ENCODE measurements around the gene NSMCE4A. TPM values are rescaled to one million over a fixed set of nuclear protein-coding genes. Genes with fewer than 3 reads are reported as not detected.
"Not testable (repeated sequence)": the region's sequence is repeated elsewhere in the genome, so short reads cannot be mapped to it uniquely, and the experiment has no call there.

NSMCE4A gene
- 100 to 1,000 TPM in 1 of 4 donors, 10 to 100 TPM in 3; 65.2 to 135 (median 85.1) TPM for total RNA-seq

DNA sequence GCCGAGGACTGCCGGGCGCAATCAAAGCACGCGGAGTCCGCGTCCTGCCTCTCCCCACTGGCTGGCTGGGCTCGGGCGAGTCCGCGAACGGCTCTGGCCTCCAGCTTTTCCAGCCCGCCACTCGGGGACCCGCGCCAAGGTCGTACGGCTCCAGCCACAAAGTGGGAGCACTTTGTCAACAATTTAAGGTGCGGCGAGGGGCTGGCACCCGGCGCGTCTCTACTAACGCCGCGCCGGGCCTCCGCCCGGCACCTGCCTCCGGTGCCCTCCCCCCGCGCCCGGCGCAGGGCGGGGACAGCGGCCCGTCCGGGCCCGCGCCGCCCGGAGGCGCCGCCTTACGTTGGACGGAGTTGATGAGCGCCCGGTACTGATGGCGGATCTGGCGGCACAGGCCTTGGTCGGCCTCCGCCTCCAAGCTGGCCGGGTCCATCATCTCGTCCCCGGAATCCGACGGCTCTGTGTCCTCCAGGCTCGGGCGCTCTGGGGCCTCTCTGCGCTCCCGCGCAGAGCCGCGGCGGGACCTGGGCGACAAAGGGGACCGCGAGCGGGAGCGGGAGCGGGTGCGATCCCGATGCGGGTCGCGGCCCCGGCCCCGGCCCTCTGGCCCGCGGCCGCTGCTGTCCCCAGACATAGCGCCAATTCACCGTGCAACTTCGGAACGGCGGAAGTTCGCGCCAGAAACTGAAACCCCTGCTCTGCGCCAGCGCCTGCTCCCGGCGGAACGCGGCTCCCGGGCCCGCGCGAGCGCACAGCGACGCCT, at the start of gene NSMCE4A:
Gene NSMCE4A, minus strand, starts transcription at position 683 of the 760 bp plus-strand sequence. Its CDS starts 52 bp downstream, at position 631.
- no peaks in the 10 kb centered on the region for H3K9me3 ChIP-seq
- H3K36me3 ChIP-seq = peaks cover 0 to 28% of the 10 kb centered on the region in 2 donors
- no CpG with 5 or more reads among the region's 101 CpGs for WGBS, 2 donors (ENCODE audit: low coverage in 1 of 2)
- peak; percentile 91 for ATAC-seq
- TF ChIP-seq POLR2AphosphoS5 (IDR thresholded peaks at IDR 0.05) (peak; percentile 17), EP300 (IDR thresholded peaks at IDR 0.05) (no peak), POLR2A (IDR thresholded peaks at IDR 0.05) (peak; percentile 55 to 69), CTCF (IDR thresholded peaks at IDR 0.05) (peak in 2 of 4 experiments; percentile 60 to 70)
- no peaks in the 10 kb centered on the region for H3K27me3 ChIP-seq
- peaks cover 4 to 37% (median 22%) of the 10 kb centered on the region in 3 donors for H3K4me1 ChIP-seq
- peak within 1 kb of the TSS; percentile 79 to 84 for H3K4me3 ChIP-seq
- peak within 1 kb of the TSS; percentile 93 to 99 (median 98) for H3K27ac ChIP-seq

DNA sequence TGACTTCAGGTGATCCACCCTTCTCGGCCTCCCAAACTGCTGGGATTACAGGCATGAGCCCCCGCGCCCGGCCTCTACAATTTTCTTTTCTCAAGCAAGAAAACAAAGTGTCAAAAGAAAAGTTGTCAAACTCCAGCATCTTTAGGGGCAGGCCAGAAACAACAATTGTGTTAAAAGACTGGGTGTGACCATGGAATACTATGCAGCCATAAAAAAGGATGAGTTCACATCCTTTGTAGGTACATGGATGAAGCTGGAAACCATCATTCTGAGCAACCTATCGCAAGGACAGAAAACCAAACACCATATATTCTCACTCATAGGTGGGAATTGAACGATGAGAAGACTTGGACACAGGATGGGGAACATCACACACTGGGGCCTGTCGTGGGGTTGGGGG, 48.2 kb upstream of the NSMCE4A start:
- not testable (repeated sequence) for H3K9me3 ChIP-seq
- WGBS, 2 donors (ENCODE audit: low coverage in 1 of 2) = 93% methylated on average over 3 of the region's 7 CpGs; no CpG with 5 or more reads in 1 of the 2 donors
- H3K27ac ChIP-seq = peak overlapping the region in 3 of 4 donors; percentile 79 to 90 (median 86)

DNA sequence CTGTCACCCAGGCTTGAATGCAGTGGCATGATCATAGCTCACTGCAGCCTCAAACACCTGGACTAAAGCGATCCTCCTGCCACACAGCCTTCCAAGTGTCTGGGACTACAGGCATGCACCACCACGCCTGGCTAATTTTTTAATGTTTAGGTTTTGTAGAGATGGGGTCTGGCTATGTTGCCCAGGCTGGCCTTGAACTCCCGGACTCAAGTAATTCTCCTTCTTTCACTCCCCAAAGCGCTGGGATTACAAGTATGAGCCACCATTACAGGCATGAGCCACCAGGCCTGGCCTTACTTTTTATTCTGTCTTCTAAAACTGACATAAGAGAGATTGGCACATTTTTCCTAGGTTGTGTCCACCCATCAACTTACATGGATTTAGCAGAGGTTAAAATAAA, 47.3 kb upstream of the NSMCE4A start:
- Histone ChIP-seq H3K4me1 (peaks cover 0 to 49% (median 0%) of the 10 kb centered on the region in 3 donors), H3K36me3 (no peaks in the 10 kb centered on the region), H3K27me3 (no peaks in the 10 kb centered on the region), H3K4me3 (peak overlapping the region in 1 of 2 donors; percentile 39), H3K9me3 (no peaks in the 10 kb centered on the region), H3K27ac (peak overlapping the region; percentile 79 to 90 (median 87))
- 67 to 93% methylated on average over 3 of the region's 4 CpGs for WGBS, 2 donors (ENCODE audit: low coverage in 1 of 2)
- TF ChIP-seq EP300 (IDR thresholded peaks at IDR 0.05) = no peak
- TF ChIP-seq CTCF (IDR thresholded peaks at IDR 0.05) = no peak
- no peak for TF ChIP-seq POLR2A (IDR thresholded peaks at IDR 0.05)
- no peak for TF ChIP-seq POLR2AphosphoS5 (IDR thresholded peaks at IDR 0.05)
- no peak for ATAC-seq

More for the DNA sequence above, 48.2 kb upstream of the NSMCE4A start:
- H3K27me3 ChIP-seq, ATAC-seq, H3K4me3 ChIP-seq, H3K36me3 ChIP-seq: not testable (repeated sequence)
- peaks cover 0 to 49% (median 0%) of the 10 kb centered on the region in 3 donors for H3K4me1 ChIP-seq

DNA sequence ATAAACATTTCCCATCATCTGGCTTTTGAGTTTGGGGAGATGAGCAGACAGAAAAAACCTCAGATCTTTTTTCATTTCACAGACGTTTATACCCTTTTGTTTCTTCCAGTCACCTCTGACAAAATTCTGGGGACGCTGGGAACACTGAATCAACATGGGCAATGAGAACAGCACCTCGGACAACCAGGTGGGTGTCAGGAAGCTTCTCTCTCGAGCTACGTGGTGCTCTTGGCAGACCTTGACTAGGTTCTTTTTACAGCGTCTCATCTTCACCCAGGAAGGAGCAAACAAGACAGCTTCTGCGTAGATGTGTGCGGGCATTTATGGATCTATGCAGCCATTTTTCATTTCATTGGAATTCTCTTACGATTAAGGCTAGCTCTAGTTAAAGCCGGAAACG, 46.8 kb upstream of the NSMCE4A start:
- Histone ChIP-seq H3K36me3 (no peaks in the 10 kb centered on the region), H3K4me3 (peak overlapping the region; percentile 23 to 39), H3K27me3 (no peaks in the 10 kb centered on the region), H3K9me3 (no peaks in the 10 kb centered on the region), H3K27ac (peak overlapping the region; percentile 79 to 90 (median 87)), H3K4me1 (peaks cover 0 to 46% (median 0%) of the 10 kb centered on the region in 3 donors)
- ATAC-seq = peak; percentile 23
- WGBS, 2 donors (ENCODE audit: low coverage in 1 of 2) = 16 to 58% methylated on average over 6 to 11 of the region's 11 CpGs
- TF ChIP-seq EP300 (IDR thresholded peaks at IDR 0.05) = no peak
- TF ChIP-seq POLR2A (IDR thresholded peaks at IDR 0.05) = no peak
- no peak for TF ChIP-seq POLR2AphosphoS5 (IDR thresholded peaks at IDR 0.05)

DNA sequence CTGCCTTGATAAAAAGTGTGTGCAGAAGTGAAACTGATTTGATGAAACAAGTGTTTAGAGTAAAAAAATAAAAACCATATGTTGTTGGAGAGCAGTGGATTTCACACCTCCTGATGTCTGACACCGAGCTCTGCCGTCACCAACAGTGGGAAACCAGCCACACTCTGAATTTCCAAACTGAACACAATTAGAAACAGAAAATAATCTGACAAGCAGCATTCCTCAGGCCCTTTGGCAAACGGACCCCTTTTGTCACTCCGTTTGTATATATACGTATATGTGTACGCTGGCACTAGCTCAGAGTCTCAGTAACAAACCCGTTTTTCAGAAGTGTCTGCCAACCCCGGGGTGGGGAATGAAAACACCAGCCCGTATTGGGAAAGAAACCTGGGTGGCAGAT, 46.4 kb upstream of the NSMCE4A start:
- TF ChIP-seq EP300 (IDR thresholded peaks at IDR 0.05) (peak; percentile 61), POLR2AphosphoS5 (IDR thresholded peaks at IDR 0.05) (peak; percentile 55), CTCF (IDR thresholded peaks at IDR 0.05) (no peak)
- Histone ChIP-seq H3K36me3 (no peaks in the 10 kb centered on the region), H3K27ac (peak overlapping the region; percentile 79 to 90 (median 87)), H3K4me3 (peak overlapping the region; percentile 23 to 39), H3K9me3 (no peaks in the 10 kb centered on the region), H3K4me1 (peaks cover 0 to 41% (median 0%) of the 10 kb centered on the region in 3 donors), H3K27me3 (no peaks in the 10 kb centered on the region)
- ATAC-seq = peak; percentile 80
- WGBS, 2 donors (ENCODE audit: low coverage in 1 of 2) = 12 to 39% methylated on average over 8 to 9 of the region's 9 CpGs
